Measurements from ENCODE around the gene PLAA. TPM values are rescaled to one million over a fixed set of nuclear protein-coding genes. Genes with fewer than 3 reads are reported as not detected.

Gene PLAA
- 19.2 and 22.8 TPM in 2 replicates for total RNA-seq

DNA sequence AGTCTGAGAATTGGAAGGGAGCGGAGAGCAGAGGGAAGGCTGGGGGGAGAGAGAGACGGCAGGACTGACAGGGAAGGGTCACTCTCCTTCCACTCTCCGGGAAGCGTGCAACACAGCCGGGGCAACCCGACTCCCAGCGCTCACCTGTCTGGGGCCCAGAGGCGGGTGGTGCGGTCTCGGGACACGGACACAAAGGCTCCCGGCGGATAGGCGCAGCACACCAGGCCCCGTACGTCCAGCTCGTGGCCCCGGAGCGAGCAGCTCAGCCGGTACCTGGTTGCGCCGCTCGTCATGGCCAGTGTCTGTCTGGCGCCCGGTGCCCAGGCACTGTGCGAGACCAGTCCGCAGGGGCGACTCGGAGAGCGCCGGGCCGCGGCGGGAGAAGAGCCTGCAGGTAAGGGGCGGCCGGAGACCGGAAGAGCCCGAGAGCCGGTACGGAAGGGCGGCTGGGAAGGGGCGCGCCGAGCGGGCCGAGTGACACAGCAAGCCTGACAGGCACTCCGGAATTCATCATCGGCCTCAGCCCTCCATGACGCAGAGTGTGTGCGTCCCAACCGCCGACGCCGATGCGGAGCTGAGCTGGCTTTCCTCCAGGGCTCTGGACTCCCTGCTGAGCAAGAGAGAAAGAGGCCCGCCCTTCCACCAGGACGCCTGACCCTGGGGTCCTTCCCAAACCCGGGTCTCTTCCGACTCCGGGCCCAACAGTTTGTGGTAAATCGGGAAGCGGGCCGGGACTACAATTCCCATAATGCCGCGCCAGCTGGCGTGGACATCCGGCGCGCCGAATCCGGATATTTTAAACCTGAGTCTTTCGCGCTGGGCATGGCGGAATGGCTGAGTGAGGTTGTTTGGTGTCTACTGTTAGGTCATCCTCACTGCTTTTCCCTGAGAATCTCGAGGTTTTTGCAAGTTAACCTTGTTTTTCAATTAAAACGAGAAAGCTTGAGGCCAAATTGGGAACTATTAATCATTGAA lies at the start of gene PLAA:
Gene PLAA (minus strand): TSS at position 490 of the 975 bp plus-strand sequence. CDS start 197 bp downstream, at position 293.

DNA sequence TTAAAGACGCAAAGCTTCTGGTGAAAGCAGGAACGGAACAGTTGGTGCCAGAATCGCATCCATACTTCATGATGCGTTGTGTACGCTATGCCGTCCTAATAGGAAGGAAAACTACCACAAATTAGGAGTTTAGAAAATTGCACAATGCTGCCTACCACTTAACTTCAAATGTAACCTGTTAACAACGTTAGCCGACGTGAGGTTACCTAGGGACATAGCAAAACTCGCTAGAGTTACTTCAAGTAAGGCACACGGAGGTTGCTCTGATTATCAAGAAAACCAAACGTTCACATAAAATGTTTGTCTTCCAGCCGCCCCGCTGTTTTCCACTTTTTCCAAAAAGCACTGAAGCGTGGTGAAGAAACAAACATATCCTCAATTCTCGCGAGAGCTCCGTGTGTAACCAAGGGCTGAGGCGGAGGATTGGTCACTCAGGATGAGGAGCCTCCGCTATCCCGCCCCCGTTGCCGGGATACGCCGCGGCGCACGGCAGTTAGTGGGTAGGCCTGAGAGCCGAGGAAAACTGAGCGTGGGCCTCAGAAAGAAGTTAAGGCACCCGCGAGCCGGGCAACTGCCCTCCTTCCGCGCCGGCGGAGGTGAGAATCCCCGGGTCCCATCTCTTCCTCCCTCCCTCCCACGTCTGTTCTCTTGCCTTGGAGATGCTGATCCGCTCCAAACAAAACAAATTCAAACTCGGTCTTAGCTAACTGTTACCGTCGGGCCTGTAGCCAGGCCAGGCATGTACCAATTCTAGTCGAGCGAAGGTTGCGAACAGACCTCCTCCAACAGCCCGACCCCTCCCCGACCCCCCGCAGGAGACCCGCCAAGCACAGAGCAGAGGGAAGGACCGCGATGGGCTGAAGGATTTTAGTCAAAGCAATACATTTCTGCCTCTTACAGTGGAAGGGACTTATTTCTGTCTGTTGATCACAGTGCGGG lies 9.1 kb upstream of the PLAA start, which contains the start of gene IFT74:
Gene IFT74 (plus strand): TSS at position 492 of the 939 bp plus-strand sequence. CDS start 5,556 bp downstream, outside the sequence.

GRCh38 chr9:26892251-26893029 lies 54.6 kb downstream of the PLAA start, which contains the start of gene CAAP1:
CAAP1 (minus strand) TSS chr9:26892802; CDS start chr9:26892715, 87 bp downstream.

Other genes with a start within 250 kb of the PLAA start
- gene CAAP1, start 54.4 kb downstream of the PLAA start, total RNA-seq, result 6.3 and 13.7 TPM in 2 replicates
- gene IFT74, start 9.2 kb upstream of the PLAA start, total RNA-seq, result 8.9 and 11.3 TPM in 2 replicates
- gene LRRC19, start 58.4 kb upstream of the PLAA start, total RNA-seq, result not detected in 2 replicates
- 5.1 and 14.2 TPM in 2 replicates for gene TEK, start 162.0 kb upstream of the PLAA start, total RNA-seq